ENCODE data around the gene HDAC4.

DNA sequence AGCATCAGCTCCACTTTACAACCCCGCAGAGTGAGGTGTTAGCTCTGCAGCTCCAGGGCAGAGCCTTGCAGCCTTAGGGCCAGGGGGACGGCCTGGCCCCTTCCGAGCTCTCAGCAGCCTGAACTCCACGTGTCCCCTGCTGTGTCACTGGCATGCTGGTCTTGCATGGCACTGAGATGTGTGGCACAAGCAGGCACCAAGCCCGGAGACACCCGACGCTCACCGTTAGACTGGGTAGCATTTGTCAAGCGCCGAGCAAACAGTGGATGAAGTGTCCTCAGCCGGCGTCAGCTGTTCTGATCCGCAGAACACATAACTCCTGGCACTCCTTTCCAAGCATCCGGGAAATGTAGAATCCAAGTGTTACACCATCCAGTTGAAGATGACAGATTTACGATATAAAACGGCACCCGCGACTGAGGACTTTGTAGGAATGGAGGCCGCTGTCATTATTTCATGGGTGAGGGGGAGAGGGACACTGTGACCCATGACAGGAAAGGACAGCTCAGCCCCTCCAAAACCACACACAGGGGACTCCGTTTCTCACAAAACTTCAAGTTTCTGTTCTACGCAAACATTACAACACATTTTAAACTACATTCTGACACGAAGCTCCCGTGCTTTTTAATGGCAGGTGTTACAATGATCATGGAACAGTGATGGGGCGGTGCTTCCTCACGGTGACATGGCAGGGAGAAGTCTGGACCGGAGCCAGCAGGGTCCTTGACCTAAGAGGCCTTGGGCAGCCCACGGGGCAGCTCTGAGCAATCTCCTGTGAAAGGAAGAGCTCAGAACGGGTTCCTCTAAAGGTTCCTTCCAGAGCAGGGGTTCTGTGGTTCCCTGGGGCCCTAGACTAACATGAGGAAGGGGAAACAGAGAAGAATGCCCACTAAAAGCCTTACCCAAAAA, 89.4 kb downstream of the HDAC4 start:
- TF ChIP-seq SP1 (IDR thresholded peaks at IDR 0.05) (no peak), ARNT (IDR thresholded peaks at IDR 0.05) (no peak), FOXA1 (IDR thresholded peaks at IDR 0.05) (no peak), FOXK2 (IDR thresholded peaks at IDR 0.05) (no peak), SUZ12 (IDR thresholded peaks at IDR 0.05) (no peak), NFRKB (IDR thresholded peaks at IDR 0.05) (no peak), ZNF384 (IDR thresholded peaks at IDR 0.05) (no peak), HDGF (IDR thresholded peaks at IDR 0.05; ENCODE audit: borderline replicate concordance) (no peak)

Data from HEK293T (cell line).